Measurements from ENCODE around the gene PRPF4.
"Not testable (repeated sequence)": the region's sequence is repeated elsewhere in the genome, so short reads cannot be mapped to it uniquely, and the experiment has no call there.

PRPF4 gene

GRCh38 chr9:113238859-113239232 lies 36.6 kb upstream of the PRPF4 start:
- Histone ChIP-seq H4K20me1 (peaks cover 0 to 25% (median 0%) of the 10 kb centered on the region in 11 experiments; a peak in 2 of 22 replicates), H3K9ac (peak overlapping the region in 9 of 11 experiments; percentile 9 to 48 (median 15); a peak in 8 of 22 replicates), H3K27ac (peak overlapping the region; percentile 29 to 67 (median 55); a peak in 19 of 22 replicates), H3K4me2 (peak overlapping the region; percentile 49 to 97 (median 77)), H3K4me1 (peaks cover 56 to 96% (median 81%) of the 10 kb centered on the region in 10 experiments), H3K36me3 (peaks cover 0 to 53% (median 0%) of the 10 kb centered on the region in 11 experiments; a peak in 6 of 22 replicates), H3K4me3 (peak overlapping the region in 1 of 10 experiments; percentile 28; a peak in 2 of 20 replicates), H3K27me3 (no peaks in the 10 kb centered on the region), H3K9me3 (replicated peaks in 1 of 11) (no peaks in the 10 kb centered on the region)
- peak in 3 of 11 experiments; percentile 13 to 36 (median 36); a peak in 1 of 22 replicates for TF ChIP-seq Cebpa-rat (IDR thresholded peaks at IDR 0.05)

- peaks cover 0 to 64% (median 5%) of the 10 kb centered on the region in 11 experiments; a peak in 7 of 22 replicates for H3K36me3 ChIP-seq
- TF ChIP-seq Cebpa-rat (IDR thresholded peaks at IDR 0.05) = no peak
- no peak overlapping the region for H3K4me3 ChIP-seq
- H3K9ac ChIP-seq = no peak overlapping the region
- H4K20me1 ChIP-seq = peaks cover 0 to 47% (median 0%) of the 10 kb centered on the region in 11 experiments; a peak in 4 of 22 replicates
- no peaks in the 10 kb centered on the region for H3K27me3 ChIP-seq
- H3K4me2 ChIP-seq = peak overlapping the region in 2 of 11 experiments; percentile 8 to 37; a peak in 2 of 22 replicates
- no peaks in the 10 kb centered on the region for H3K9me3 ChIP-seq (replicated peaks in 1 of 11)
- H3K27ac ChIP-seq = no peak overlapping the region
- peaks cover 45 to 84% (median 61%) of the 10 kb centered on the region in 10 experiments for H3K4me1 ChIP-seq
Measured at GRCh38 chr9:113241161-113241560, 34.3 kb upstream of the PRPF4 start.

GRCh38 chr9:113244556-113244955 lies 30.9 kb upstream of the PRPF4 start:
- H3K4me1 ChIP-seq = peaks cover 22 to 64% (median 35%) of the 10 kb centered on the region in 10 experiments
- H3K9ac ChIP-seq = no peak overlapping the region
- H3K9me3 ChIP-seq (replicated peaks in 1 of 11) = peaks cover 4 to 16% (median 6%) of the 10 kb centered on the region in 11 experiments; a peak in 20 of 22 replicates
- no peak overlapping the region for H3K4me3 ChIP-seq
- H3K4me2 ChIP-seq = no peak overlapping the region
- no peak for TF ChIP-seq Cebpa-rat (IDR thresholded peaks at IDR 0.05)
- peaks cover 4 to 74% (median 9%) of the 10 kb centered on the region in 11 experiments; a peak in 16 of 22 replicates for H3K36me3 ChIP-seq
- no peaks in the 10 kb centered on the region for H3K27me3 ChIP-seq
- H4K20me1 ChIP-seq = peaks cover 0 to 76% (median 0%) of the 10 kb centered on the region in 11 experiments; a peak in 4 of 22 replicates
- H3K27ac ChIP-seq = no peak overlapping the region

DNA sequence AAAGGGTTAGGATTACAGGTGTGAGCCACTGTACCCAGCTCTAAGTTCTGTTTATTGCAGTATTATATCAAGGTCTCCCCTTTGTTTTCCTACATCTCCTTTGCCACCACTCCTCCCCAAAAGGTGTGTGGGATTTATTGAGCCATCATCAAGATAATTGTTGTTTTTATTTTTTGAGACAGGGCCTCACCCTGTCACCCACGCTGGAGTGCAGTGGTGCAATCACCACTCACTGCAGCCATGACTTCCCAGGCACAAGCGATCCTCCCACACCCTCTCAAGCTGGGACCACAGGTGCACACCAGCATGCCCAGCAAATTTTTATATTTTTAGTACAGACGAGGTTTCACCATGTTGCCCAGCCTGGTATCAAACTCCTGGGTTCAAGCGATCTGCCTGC lies 29.6 kb upstream of the PRPF4 start:
- H3K4me2 ChIP-seq = peak overlapping the region in 3 of 11 experiments; percentile 14 to 75 (median 57); a peak in 6 of 22 replicates
- H3K4me3 ChIP-seq = no peak overlapping the region
- H3K36me3 ChIP-seq = peaks cover 4 to 69% (median 12%) of the 10 kb centered on the region in 11 experiments; a peak in 16 of 22 replicates
- H3K9me3 ChIP-seq (replicated peaks in 1 of 11) = peaks cover 7 to 21% (median 11%) of the 10 kb centered on the region in 11 experiments; a peak in 21 of 22 replicates
- H3K27ac ChIP-seq = no peak overlapping the region
- H4K20me1 ChIP-seq = peaks cover 0 to 79% (median 0%) of the 10 kb centered on the region in 11 experiments; a peak in 4 of 22 replicates
- H3K4me1 ChIP-seq = peaks cover 19 to 52% (median 30%) of the 10 kb centered on the region in 10 experiments
- no peak overlapping the region for H3K9ac ChIP-seq
- no peaks in the 10 kb centered on the region for H3K27me3 ChIP-seq
- no peak for TF ChIP-seq Cebpa-rat (IDR thresholded peaks at IDR 0.05)

DNA sequence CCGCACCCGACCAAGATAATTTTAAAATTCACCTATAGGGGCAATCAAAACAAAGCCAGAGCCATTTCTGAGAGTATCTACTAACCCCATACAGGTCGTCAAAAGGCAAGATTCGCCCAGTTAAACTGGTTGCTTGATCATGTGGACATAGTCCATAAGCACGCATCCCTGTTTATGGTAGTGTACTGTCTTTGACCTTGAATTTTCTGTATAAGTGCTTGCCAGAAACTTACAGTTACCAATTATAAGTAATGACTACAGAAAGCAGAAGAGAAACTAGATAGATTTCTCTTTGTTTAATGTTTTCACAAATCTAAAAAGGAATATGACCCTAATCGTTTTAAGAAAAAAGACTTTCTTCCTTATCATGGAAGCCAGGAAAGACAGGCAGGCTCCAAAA lies 28.5 kb upstream of the PRPF4 start:
- Histone ChIP-seq H3K27ac (peak overlapping the region in 4 of 11 experiments; percentile 7 to 57 (median 36); a peak in 7 of 22 replicates), H3K36me3 (peaks cover 4 to 69% (median 13%) of the 10 kb centered on the region in 11 experiments; a peak in 16 of 22 replicates), H3K4me3 (no peak overlapping the region), H3K4me2 (peak overlapping the region in 5 of 11 experiments; percentile 21 to 75 (median 57); a peak in 8 of 22 replicates), H4K20me1 (peaks cover 0 to 82% (median 0%) of the 10 kb centered on the region in 11 experiments; a peak in 5 of 22 replicates), H3K9ac (no peak overlapping the region), H3K4me1 (peaks cover 19 to 42% (median 28%) of the 10 kb centered on the region in 10 experiments), H3K9me3 (replicated peaks in 1 of 11) (peaks cover 7 to 23% (median 11%) of the 10 kb centered on the region in 11 experiments; a peak in 21 of 22 replicates), H3K27me3 (no peaks in the 10 kb centered on the region)
- TF ChIP-seq Cebpa-rat (IDR thresholded peaks at IDR 0.05) = no peak

GRCh38 chr9:113247640-113248039 lies 27.8 kb upstream of the PRPF4 start:
- TF ChIP-seq Cebpa-rat (IDR thresholded peaks at IDR 0.05) = no peak
- H3K4me2 ChIP-seq = peak overlapping the region in 2 of 11 experiments; percentile 57 to 75; a peak in 2 of 22 replicates
- no peak overlapping the region for H3K9ac ChIP-seq
- no peak overlapping the region for H3K4me3 ChIP-seq
- no peak overlapping the region for H3K27ac ChIP-seq
- H3K36me3 ChIP-seq = peaks cover 4 to 69% (median 13%) of the 10 kb centered on the region in 11 experiments; a peak in 16 of 22 replicates
- peaks cover 0 to 82% (median 0%) of the 10 kb centered on the region in 11 experiments; a peak in 5 of 22 replicates for H4K20me1 ChIP-seq
- peaks cover 7 to 23% (median 11%) of the 10 kb centered on the region in 11 experiments; a peak in 21 of 22 replicates for H3K9me3 ChIP-seq (replicated peaks in 1 of 11)
- no peaks in the 10 kb centered on the region for H3K27me3 ChIP-seq
- peaks cover 12 to 35% (median 21%) of the 10 kb centered on the region in 10 experiments for H3K4me1 ChIP-seq

GRCh38 chr9:113249661-113250060 lies 25.8 kb upstream of the PRPF4 start:
- Histone ChIP-seq H3K36me3 (peaks cover 4 to 79% (median 17%) of the 10 kb centered on the region in 11 experiments; a peak in 17 of 22 replicates), H4K20me1 (peaks cover 0 to 85% (median 0%) of the 10 kb centered on the region in 11 experiments; a peak in 6 of 22 replicates), H3K9me3 (replicated peaks in 1 of 11) (peaks cover 7 to 23% (median 11%) of the 10 kb centered on the region in 11 experiments; a peak in 21 of 22 replicates), H3K4me1 (peaks cover 0 to 35% (median 8%) of the 10 kb centered on the region in 10 experiments; a peak in 15 of 20 replicates)
- H3K27me3 ChIP-seq, H3K4me3 ChIP-seq, H3K4me2 ChIP-seq, H3K9ac ChIP-seq, H3K27ac ChIP-seq: not testable (repeated sequence)

- peaks cover 7 to 23% (median 11%) of the 10 kb centered on the region in 11 experiments; a peak in 21 of 22 replicates for H3K9me3 ChIP-seq (replicated peaks in 1 of 11)
- no peak overlapping the region for H3K27ac ChIP-seq
- H4K20me1 ChIP-seq = peaks cover 0 to 85% (median 0%) of the 10 kb centered on the region in 11 experiments; a peak in 7 of 22 replicates
- H3K4me2 ChIP-seq = no peak overlapping the region
- peaks cover 0 to 39% (median 14%) of the 10 kb centered on the region in 10 experiments; a peak in 15 of 20 replicates for H3K4me1 ChIP-seq
- no peak overlapping the region for H3K9ac ChIP-seq
- peaks cover 9 to 79% (median 22%) of the 10 kb centered on the region in 11 experiments; a peak in 20 of 22 replicates for H3K36me3 ChIP-seq
- no peaks in the 10 kb centered on the region for H3K27me3 ChIP-seq
- TF ChIP-seq Cebpa-rat (IDR thresholded peaks at IDR 0.05) = no peak
- no peak overlapping the region for H3K4me3 ChIP-seq
Measured at GRCh38 chr9:113250807-113251206, 24.7 kb upstream of the PRPF4 start.

- no peak for TF ChIP-seq Cebpa-rat (IDR thresholded peaks at IDR 0.05)
- Histone ChIP-seq H3K27me3 (no peaks in the 10 kb centered on the region), H3K9me3 (replicated peaks in 1 of 11) (peaks cover 0 to 6% (median 4%) of the 10 kb centered on the region in 11 experiments; a peak in 8 of 22 replicates), H3K4me3 (no peak overlapping the region), H3K36me3 (peaks cover 44 to 95% (median 54%) of the 10 kb centered on the region in 11 experiments), H3K27ac (peak overlapping the region in 1 of 11 experiments; percentile 4; a peak in 1 of 22 replicates), H3K4me2 (peak overlapping the region in 6 of 11 experiments; percentile 5 to 54 (median 47); a peak in 9 of 22 replicates), H3K4me1 (peaks cover 0 to 25% (median 8%) of the 10 kb centered on the region in 10 experiments; a peak in 11 of 20 replicates), H3K9ac (no peak overlapping the region), H4K20me1 (peaks cover 0 to 57% (median 0%) of the 10 kb centered on the region in 11 experiments; a peak in 6 of 22 replicates)
Measured at GRCh38 chr9:113254991-113255390, 20.5 kb upstream of the PRPF4 start.

Measured in BLaER1 treated with 17β-estradiol and CSF1 and Interleukin-3, amounts not matched to agents 10 nM and 100 nM (cell line).